NCI-H82 treated with DMSO at 0.1 percent for 48 hours (cell line): Measurements from ENCODE around the gene IFT122.

Experiments used
- DNase-seq: peaks from one replicate; lab custom pipeline; 2025; ENCODE audit not compliant: unreplicated experiment; lab: John Stamatoyannopoulos, UW

IFT122 gene

DNA sequence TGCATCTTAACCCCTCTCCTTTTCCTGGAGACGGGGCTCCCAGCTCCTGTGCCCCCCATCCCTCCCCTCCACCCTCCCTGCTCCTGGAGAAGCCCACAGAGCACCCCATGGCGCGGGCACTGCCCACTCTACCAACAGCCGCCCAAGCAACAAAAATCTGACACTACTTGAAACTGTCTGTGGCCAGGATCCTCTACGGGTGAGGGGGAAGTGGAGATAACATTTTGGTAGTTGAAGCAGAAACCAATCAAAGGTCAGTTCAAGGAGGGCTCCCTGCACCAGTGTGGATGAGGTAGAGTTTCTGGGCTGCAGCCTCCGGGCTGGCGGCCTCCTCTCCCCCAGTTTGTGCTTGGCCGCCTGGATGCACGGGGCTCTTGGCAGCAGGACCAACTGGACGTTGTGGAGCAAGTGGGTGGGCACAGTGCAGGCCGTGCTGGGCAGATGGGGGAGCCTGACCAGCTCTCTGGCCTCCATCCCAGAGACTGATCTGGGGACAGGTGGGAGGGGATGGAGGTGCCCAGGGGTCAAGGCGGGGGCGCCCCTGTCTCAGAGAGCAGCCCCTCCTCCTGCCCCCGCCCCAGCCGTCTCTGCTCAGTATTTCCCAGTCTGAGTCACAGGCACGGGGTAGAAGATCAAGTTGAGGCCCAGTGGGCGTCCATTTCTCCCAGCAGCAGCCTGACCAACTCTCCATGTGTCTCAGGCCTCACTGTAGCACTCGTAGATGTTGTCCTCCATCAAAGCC, 115.8 kb downstream of the IFT122 start:
- no peak for DNase-seq

DNA sequence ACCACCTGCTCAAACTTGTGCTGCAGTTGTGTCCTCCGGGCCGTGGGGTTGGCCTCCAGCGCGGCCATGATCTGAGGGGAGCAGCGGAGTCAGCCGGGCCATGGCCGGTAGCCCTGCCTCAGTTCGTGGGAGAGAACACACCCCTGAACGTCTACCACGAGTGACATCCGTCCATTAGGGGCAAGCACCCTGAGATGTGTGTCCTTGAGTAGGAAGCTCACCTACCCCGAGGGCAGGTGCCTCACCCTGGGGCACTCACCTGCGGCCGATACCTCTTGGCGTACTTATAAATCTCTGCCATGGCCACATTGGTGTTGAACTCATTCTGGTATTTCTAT, 116.3 kb downstream of the IFT122 start:
- DNase-seq = no peak

DNA sequence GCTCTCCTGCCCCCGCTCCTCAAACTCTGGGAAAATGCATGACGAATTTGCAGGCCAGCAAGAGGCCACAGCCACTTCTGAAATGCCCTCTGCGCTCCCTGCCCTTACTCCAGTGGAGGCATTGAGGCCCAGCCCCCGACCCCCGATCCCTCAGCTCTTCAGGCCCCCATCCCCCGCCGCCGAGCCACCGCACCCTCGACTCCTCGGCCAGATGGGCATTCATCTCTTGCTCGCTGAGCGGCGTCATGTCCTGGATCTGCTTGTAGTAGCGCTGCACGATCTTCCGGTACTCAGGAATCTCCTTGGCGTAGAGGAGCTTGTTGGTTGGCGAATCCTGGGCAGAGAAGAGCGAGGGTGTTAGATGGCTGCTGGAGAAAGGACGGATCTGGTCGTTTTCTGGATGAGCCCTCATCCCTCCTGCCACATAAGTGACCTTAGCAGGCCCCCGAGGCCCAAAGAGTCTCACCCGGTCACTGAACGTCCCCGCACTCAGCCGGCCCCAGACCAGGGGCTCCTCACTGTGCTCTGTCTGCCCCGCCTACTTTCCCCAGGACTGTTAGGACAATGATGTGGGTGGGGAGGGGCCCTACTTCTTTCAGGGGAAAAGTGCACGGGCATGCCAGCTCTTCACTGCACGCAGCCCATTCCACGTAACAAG, 117.0 kb downstream of the IFT122 start:
- no peak for DNase-seq

DNA sequence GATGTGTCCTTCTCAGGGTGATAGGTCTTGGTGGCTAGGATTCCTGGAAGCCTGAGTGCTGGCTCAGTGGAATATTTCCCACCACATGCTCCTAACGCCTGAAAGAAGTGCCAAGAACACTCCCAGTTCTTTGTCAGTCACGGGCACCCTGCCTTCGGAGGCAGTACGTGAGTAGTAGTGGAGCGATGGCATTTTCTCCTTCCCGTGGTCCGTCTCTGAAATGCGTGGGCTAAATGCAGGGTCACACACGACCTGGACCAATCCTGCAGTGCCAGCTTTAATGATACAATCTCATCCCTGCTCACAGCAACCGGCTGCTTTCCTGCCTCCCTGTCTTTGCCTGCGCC, 117.5 kb downstream of the IFT122 start:
- DNase-seq = no peak

DNA sequence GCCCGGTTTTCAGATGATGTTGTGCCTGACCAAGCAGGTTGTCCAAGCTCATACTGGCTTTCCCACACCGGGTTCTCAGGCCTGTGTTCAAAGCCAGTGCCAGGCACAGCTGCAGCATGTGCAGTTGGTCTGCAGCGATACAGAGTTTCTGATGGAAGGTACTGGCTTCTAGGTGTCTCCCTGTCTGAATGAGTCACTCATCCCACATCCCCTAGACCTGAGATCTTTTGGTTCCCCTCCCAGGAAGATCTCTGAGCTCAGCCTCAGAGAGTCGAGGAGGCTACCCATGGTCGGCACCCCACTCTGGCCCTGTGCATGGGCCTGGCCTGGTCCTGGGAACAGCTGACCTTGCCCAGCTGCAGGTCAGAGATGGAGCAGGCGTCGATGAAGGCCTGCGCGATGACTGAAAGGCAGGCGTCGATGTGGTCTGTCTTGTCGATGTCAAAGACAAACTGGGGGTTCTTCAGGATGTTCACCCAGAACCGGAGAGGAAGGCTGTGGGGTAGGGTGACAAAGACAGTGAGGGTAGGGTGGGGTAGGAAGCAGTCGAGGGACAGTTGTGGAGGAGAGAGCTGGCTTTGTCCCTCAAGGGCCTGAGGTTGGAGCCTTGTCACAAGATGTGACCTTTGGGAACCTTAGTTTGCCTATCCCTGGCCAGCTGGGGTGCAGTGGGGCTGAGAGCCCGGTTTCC, 118.2 kb downstream of the IFT122 start:
- DNase-seq = no peak

DNA sequence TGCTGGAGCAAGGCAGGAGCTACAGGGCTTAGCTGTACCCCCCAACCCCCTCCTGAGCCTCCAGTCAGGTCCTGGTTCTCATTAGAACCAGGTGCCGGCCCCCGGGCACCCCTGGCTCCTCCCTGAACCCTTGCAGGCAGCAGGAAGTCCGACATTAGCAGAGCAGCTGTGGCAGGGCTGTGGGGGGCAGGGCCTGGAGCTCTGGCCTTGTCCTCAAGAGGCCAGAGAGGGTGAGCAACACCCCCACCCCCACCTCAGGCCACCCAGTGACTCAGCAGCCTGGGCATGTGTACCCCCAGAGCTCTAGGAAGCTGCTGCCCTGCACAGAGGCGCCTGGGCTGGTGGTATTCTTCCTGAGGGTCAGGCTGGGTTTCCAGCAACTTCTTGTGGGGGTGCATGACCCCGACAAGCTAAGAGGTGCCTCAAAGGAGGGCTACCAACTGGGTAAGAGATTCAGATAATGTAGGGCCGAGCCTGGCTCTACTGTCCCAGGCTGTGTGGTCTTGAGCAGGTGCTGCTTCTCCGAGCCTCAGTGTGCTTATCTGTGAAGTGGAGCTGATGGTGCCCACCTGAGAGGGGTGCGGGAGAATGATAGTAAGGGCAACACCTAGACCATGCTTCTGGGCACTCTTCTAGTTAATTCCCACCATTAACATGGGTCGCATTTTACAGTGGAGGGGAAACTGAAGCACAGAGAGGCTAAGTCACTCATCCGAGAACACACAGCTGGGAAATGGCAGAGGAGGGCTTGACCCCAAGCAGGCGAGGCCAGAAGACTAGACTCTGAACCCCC, 118.9 kb downstream of the IFT122 start:
- no peak for DNase-seq

DNA sequence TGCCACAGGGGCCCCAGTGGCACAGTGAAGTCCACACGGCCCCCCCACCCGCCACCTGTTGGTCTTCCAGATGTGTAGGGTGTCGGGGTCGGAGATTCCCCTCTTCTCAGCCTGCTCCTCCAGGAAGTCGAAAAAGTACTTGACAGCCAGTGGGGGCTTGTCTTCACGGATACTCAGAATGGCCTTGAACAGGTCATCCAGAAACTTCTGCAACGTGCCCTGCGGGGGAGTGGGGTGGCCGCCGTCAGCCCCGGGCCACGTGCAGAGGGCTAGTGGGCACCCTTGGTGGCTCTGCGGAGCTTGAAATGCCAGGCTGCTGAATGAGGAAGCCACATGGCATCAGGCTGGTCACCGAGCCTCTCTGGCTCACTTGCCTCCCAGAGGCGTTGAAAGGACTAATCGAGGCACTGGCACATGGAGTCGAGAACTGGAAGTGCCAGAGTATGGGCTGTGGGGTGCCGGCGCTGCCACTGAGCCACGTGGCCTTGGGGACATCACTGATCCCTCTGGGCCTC, 119.6 kb downstream of the IFT122 start:
- no peak for DNase-seq

DNA sequence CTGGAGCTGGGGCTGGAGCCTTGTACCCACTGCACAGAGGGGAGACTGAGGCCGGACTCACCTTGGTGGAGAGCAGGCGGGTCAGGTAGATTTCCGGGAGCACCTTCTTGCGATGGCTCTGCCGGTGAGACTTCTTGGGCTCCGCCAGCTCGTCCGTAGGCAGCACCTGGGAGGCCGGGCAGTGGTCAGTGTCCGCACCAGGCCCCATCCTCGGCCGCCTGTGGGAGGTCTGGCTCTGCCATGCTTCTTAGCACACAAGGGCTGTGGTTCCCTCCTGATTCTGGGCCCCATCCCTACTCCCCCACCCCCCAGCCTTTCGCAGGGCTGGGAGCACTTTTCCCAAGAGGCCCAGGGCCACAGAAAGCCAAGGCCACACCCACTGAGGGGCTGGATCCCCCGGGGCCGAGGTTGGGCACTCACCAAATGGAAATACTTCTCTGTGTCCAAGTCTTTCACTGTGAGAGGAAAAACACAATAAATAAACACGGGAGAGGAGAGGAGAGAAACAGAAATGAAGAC, 120.3 kb downstream of the IFT122 start:
- no peak for DNase-seq

DNA sequence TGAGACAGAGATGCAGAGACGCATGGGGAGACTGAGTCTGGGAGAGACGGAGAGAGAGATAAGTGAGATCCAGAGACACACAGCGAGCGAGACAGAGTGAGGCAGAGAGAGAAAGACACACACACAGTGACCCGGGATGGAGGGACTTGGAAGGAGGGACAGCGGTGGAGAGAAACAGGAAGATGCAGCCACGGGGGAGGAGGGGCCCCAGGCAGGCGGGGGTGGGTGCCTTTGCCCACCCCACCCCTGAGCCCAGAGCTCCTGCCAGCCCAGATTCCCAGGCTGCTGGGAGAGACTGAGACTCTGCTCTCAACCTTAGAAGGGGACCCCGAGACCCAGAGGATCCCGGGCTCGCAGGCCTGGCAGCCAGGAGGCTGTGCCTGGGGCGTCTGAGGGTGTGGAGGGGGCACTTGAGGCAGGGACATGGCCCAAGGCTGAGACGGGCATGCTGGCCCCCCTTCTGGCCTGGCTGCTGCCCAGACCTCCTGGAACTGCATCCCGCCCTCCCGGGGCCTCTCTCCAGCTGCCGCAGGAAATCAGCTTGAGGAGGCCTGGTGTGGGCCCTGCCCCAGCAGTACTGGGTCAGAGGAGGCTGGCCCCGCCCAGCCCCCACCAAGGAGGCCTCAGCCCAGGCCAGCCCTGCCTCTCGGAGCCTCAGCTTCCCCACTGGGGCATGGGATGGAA, 121.0 kb downstream of the IFT122 start:
- no peak for DNase-seq

DNA sequence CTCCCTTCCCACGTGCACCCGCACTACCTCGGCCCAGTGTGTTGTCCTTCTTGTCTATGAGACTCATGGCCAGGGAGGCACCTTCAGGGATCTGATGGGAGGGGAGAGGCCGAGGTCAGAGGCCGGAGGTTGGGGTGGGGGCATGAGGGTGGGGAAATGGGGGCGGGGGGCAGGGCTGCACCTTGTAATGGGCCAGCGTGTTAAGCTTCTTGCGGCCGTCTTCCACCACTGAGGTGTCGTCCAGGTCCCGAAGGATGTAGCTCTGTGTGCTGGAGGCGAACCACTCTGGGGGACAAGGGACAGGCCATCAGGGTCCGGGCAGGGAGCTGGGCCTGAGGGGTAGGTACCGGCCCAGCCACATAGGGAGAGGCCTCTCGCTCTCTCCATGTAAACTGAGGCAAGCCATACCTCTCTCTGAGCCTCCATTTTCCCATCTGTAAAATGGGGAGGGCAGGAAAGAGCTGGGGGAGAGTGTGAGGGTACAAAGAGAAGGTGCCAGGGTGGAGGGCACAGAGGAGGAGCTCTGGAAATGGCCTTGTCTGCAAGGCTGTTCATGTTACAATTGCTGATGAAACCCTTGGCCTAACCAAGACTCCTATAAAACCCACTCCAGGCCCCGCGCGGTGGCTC, 121.7 kb downstream of the IFT122 start:
- no peak for DNase-seq

DNA sequence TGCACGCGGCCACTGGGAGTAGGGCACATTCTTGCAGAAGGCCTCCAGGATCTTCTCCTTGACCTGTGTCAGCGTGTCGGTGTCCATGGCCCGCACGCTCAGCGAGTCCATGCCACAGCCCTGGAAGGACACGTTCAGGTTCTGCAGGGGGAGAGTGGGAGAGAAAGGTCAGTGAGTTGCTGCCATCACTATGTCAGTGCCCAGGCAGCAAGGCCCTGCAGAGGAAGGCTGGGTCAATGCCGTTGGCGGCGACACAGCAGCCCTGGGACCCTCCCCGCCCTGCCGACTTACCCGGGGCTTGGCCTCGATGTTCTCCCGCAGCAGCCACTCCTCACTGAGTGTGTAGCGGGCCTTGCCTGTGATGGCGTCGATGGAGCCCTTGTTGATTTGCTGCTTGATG, 122.8 kb downstream of the IFT122 start:
- no peak for DNase-seq

DNA sequence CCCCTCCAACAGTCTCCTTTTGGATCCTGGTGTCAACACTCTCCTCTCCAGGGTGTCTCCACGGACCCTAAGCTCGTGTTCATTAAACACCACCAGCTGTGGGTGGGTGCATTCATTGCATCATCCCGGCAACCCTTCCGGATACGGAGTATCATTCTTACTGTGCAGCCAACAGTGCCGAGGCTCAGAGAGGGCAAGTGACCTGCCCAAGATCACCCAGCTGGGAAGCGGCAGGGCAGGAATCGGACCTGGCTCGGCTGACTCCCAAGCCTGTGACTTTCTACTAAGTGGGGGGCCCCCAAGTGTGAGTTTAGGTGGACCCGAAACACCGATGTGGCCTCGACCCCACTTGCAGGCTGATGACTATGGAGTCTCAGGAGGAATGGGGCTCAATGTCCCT, 123.3 kb downstream of the IFT122 start:
- no peak for DNase-seq

DNA sequence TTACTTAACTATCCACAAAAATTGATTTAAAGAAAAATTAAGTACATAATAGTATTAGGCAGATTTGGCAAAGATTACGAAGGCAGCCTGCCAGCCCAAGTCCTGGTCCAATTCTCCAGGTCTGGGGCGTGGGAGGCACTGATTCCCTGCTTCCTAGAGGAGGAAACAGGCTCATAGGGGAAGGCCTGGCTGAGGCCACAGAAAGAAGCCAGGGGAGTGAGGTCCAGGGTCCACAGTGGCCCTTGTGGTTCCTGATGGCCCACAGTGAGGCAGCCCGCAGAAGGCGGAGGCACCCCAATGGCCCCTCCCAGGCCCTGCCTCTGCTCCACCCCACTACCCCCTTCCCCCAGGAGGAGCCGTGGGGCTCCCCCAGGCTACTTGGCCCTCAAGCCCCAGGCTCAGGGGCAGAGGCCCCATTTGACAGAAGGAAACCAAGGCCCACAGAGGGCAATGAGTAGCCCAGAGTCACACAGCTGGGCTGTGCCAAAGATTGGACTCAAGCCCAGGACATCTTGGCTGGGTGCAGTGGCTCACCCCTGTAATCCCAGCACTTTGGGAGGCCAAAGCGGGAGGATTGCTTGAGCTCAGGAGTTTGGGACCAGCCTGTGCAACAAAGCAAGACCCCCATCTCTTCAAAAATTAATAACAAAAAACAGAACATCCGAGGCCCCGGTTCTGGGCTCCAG, 124.0 kb downstream of the IFT122 start:
- DNase-seq = no peak

DNA sequence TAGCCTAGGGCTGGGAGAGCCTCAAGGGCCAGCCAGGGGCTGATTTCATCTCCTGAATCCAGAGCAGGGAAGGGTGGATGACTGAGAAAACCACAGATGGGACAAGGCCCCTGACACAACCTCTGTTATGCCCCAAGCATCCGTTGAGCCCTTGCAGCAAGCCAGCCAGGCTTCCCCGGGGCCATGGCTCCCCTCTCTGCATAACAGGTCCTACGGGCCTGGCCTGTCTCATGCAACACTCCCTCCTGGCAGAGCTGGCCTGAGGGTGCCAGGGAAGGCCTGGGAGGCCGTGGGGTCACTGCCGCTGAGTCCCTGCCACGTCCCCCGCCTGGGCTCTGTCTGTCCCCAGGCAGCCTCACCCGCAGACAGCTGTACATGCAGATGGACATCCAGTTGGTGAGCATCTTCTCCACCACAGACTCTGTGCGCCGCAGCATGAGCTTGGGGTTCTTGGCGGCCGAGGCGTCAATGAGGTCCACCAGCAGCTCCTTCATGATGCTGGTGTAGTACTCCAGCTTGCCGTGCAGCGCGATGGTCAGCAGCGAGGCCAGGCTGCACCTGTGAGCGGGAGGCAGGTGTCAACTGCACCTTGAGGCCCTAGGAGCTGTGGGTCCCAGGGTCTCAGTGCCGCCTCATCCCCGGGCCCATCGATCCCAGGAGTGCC, 125.1 kb downstream of the IFT122 start:
- DNase-seq = no peak

DNA sequence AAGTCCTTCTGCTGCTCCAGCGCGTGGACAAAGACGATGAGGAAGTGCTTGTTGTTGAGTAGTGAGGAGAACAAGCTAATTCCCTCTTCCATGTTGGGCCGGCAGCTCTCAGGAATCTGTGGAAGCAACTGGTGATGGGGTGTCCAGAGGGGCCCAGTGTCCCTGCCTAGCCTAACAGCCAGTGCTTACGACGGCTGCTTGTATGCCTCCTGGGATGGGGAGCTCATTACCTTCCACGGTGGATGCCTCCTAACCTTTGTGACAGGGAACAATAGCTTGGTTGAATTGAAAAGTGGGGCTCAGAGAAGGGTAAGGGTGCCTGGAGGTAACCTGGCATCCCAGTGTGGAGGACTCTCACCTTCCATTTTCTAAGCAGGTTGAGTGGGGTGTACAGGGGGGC, 125.9 kb downstream of the IFT122 start:
- no peak for DNase-seq

DNA sequence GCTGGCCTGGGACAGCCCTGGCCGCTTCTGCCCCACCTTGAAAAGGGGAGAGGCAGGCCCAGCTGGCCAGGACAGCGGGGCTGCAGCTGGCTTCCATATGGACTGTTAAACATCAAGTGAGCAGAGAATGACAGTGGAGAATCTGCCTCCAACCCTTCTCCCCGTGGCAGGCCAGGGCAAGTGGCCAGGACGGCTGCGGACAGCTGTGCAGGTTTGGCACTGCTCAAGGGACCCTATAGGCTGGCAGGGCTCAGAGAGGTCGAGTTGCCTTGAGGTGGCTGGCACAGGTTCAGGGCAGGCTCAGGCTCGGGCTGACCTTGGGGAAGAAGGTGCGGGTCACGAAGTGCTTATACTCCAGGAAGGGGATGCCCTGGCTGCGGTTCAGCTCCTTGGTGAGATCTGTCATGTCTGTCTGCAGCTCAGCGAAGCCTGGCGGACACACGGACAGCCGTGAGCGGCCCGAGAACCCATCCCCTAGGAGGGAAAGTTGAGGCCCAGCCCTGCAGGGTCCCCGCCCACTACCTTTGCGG, 127.2 kb downstream of the IFT122 start:
- no peak for DNase-seq

DNA sequence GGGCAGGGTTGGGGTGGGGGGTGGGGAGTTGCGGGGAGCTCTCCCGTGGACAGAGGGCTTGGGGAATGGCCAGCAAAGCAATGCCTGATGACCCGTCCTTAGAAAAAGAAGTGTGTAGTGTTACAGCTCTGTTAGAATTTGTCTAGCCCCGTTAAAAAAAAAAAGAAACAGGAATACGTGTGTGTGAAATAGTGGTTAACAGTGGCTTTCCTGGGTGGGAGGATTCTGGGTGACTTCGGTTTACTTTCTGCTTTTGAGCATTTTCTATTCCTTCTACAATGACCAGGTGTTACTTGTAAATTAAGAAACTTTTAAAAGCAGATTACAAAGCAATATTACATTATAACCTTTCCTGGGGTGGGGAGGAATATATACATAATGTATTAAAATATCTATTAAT, 127.9 kb downstream of the IFT122 start:
- no peak for DNase-seq

DNA sequence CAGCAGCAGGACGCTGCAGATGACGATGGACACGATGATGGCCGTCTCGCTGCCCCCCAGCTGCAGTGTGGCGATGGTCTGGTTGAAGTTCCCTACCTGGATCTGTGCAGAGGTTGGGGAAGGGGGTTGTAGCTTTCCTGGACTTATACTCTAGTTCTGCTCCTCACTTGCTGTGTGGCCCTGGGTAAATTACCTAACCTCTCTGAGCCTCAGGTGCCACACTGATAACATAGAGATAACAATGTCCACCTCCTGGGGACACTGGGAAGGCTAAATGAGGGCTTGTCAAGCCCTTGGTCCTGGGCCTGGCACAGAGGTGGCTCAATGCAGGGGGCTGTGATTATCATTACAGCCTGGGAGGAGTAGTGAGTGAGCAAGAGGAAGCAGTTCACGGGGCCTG, 129.8 kb downstream of the IFT122 start:
- DNase-seq = no peak
